GM23248 (cell line): ENCODE results near the gene UBE2H. TPM values are rescaled to one million over a fixed set of nuclear protein-coding genes. Genes with fewer than 3 reads are reported as not detected.

Experiments
- DNase-seq: peaks from one replicate; pipeline ENCODE4 v3.0.0-alpha.2; 2015
- H2AFZ ChIP-seq: fragments of 200-600 bp; sonication (generic); 2 replicates; pipeline ENCODE4 v1.6.1; 2016; ENCODE audit warnings: antibody characterized with exemption
- H3F3A ChIP-seq: fragments of 200-600 bp; sonication (generic); 2 replicates; pipeline ENCODE4 v1.6.1; 2016; ENCODE audit warnings: mild to moderate bottlenecking, antibody characterized with exemption, mixed run types; ENCODE audit not compliant: insufficient read depth
- H3K27ac ChIP-seq: fragments of 200-600 bp; sonication (generic); 2 replicates; pipeline ENCODE4 v1.5.1; 2016; ENCODE audit warnings: mild to moderate bottlenecking
- H3K27me3 ChIP-seq: fragments of 200-600 bp; sonication (generic); replicated peaks from 2 replicates; pipeline ENCODE4 v1.6.1; 2016; ENCODE audit warnings: mild to moderate bottlenecking; ENCODE audit not compliant: insufficient read depth
- H3K36me3 ChIP-seq: fragments of 200-600 bp; sonication (generic); 2 replicates; pipeline ENCODE4 v1.6.1; 2016; ENCODE audit warnings: low read depth, mild to moderate bottlenecking
- H3K4me1 ChIP-seq: fragments of 200-600 bp; sonication (generic); 2 replicates; pipeline ENCODE4 v1.6.1; 2016; ENCODE audit warnings: mild to moderate bottlenecking; ENCODE audit not compliant: insufficient read depth
- H3K4me2 ChIP-seq: fragments of 200-600 bp; sonication (generic); one replicate; pipeline ENCODE4 v1.6.1; 2016; ENCODE audit warnings: mild to moderate bottlenecking; ENCODE audit not compliant: unreplicated experiment
- H3K4me3 ChIP-seq: fragments of 200-600 bp; sonication (generic); 2 replicates; pipeline ENCODE4 v1.5.1; 2016; ENCODE audit warnings: mild to moderate bottlenecking
- H3K79me2 ChIP-seq: fragments of 200-600 bp; sonication (generic); 2 replicates; pipeline ENCODE4 v1.6.1; 2016; ENCODE audit warnings: mild to moderate bottlenecking; ENCODE audit not compliant: insufficient read depth
- H3K9ac ChIP-seq: fragments of 200-600 bp; sonication (generic); 2 replicates; pipeline ENCODE4 v1.6.1; 2016; ENCODE audit warnings: mild to moderate bottlenecking
- H3K9me2 ChIP-seq: fragments of 200-600 bp; sonication (generic); 2 replicates; pipeline ENCODE4 v1.6.1; 2016; ENCODE audit warnings: mixed run types, mild to moderate bottlenecking, moderate library complexity; ENCODE audit not compliant: insufficient read depth
- H3K9me3 ChIP-seq: fragments of 200-600 bp; sonication (generic); one replicate; pipeline ENCODE4 v1.6.1; 2017; ENCODE audit warnings: low read depth
- H4K20me1 ChIP-seq: fragments of 200-600 bp; sonication (generic); 2 replicates; pipeline ENCODE4 v1.6.0; 2016; ENCODE audit not compliant: insufficient read depth
- EZH2 ChIP-seq: fragments of 200-600 bp; sonication (generic); IDR thresholded peaks from 2 replicates; pipeline ENCODE4 v1.6.1; 2018; ENCODE audit warnings: antibody characterized with exemption, mild to moderate bottlenecking; ENCODE audit not compliant: insufficient read depth, poor library complexity, severe bottlenecking
- EZH2phosphoT487 ChIP-seq: fragments of 200-600 bp; sonication (generic); IDR thresholded peaks from 2 replicates; pipeline ENCODE4 v1.6.1; 2018; ENCODE audit warnings: antibody characterized with exemption, moderate library complexity, mild to moderate bottlenecking, low read depth; ENCODE audit not compliant: insufficient read depth
- WGBS, 2 experiments: methylation state at CpG; one replicate each; pipeline ENCODE4 v1.1.6; 2015 to 2017; ENCODE audit warnings: low lambda C conversion rate in 2 of 2, low coverage in 1 of 2; ENCODE audit errors: missing lambda C conversion rate in 2 of 2; 5-methylcytosine and 5-hydroxymethylcytosine counted together
- in situ Hi-C: fragments of 300-500 bp; cut with MboI; formaldehyde crosslinking; loops from 2 replicates; pipeline ENCODE4 v1.15.0; 2020
- polyA plus RNA-seq: library from polyadenylated mRNA; unstranded; fragments of >200 nt; fragmentation: Nextera tagmentation; extraction: Ambion mirVana; gene quantifications from 2 replicates; pipeline ENCODE4 v1.2.1, GENCODE V29; 2016
- total RNA-seq: library from RNA; depleted of rRNA; stranded (reverse); fragments of >200 nt; shearing (Covaris generic); gene quantifications from 2 replicates; pipeline ENCODE4 v1.2.3, GENCODE V29; 2014

UBE2H gene
- total and polyA plus RNA-seq, 2 experiments from 2014 or later, result 40.7 to 44.4 TPM

DNA sequence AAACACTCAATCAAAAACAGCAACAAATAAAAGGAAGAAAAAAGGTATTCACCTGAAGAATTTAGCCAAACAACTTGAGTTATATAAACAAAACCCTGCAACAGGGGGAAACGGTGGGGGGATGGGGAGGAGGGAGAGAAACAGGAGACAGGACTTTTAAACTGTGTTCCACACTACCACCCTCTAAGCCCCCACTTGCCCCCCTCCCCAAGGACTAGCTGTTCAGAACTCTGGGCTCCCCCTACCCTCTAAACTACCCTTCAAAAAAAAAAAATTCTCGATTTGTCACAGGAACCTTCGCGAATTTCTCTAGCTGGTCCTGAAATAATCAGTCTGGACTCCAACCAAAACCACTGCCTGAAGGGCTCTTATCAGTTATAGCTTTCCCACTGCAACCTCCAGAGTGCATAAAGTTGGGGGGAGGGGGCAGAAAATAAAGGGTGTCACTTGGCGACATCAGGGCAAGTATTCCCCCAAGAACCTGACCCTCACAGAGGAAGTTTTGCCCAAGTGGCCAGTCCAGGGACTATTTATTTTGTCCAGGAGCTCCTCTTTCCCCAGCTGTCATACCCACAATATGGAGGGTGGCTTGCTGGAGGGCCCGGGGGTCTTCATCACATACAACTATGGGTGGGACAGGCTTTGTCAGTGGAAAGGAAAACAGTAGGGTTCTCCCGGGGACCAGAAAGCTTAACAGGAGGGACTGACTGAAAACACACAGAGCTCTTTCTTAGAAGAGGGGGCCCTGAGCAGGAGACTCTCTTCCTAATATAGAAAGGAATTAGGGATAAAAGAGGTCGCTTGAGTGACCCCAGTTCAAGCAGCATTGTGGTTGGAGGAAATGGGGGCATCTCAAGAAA lies 1.3 kb downstream of the UBE2H start:
- Histone ChIP-seq H3F3A (peaks cover 52% of the 10 kb centered on the region), H3K27ac (peak overlapping the region; percentile 93), H3K4me3 (peak overlapping the region; percentile 93), H3K4me2 (peak overlapping the region; percentile 94), H3K36me3 (no peaks in the 10 kb centered on the region), H4K20me1 (no peaks in the 10 kb centered on the region; the same call in 1 of the 2 replicates), H3K9me3 (no peaks in the 10 kb centered on the region), H2AFZ (peak overlapping the region; percentile 74), H3K4me1 (peaks cover 43% of the 10 kb centered on the region), H3K27me3 (no peaks in the 10 kb centered on the region), H3K9me2 (no peaks in the 10 kb centered on the region), H3K79me2 (peaks cover 55% of the 10 kb centered on the region), H3K9ac (peak overlapping the region; percentile 90)
- in situ Hi-C loops, result no loop called here
- TF ChIP-seq EZH2phosphoT487 (no peak), EZH2 (no peak)
- 1% methylated on average over 8 of the region's 8 CpGs for WGBS, 2 experiments
- DNase-seq, result peak; percentile 42

- no peaks in the 10 kb centered on the region for H3K9me3 ChIP-seq
- H3K4me3 ChIP-seq, result peak overlapping the region; percentile 93
- H3K9me2 ChIP-seq, result no peaks in the 10 kb centered on the region
- peaks cover 55% of the 10 kb centered on the region for H3F3A ChIP-seq
- H3K9ac ChIP-seq, result peak overlapping the region; percentile 90
- in situ Hi-C loops, result no loop called here
- H3K4me1 ChIP-seq, result peaks cover 43% of the 10 kb centered on the region
- peak; percentile 10 for DNase-seq
- H3K4me2 ChIP-seq, result peak overlapping the region; percentile 94
- peak overlapping the region; percentile 93 for H3K27ac ChIP-seq
- no peaks in the 10 kb centered on the region for H3K36me3 ChIP-seq
- WGBS, 2 experiments, result 54 to 61% methylated on average over 1 of the region's 1 CpG
- TF ChIP-seq EZH2phosphoT487, result no peak
- no peak for TF ChIP-seq EZH2
- H3K27me3 ChIP-seq, result no peaks in the 10 kb centered on the region
- no peak overlapping the region for H2AFZ ChIP-seq
- peaks cover 61% of the 10 kb centered on the region for H3K79me2 ChIP-seq
- no peaks in the 10 kb centered on the region; the same call in 1 of the 2 replicates for H4K20me1 ChIP-seq
These were observed 1.9 kb downstream of the UBE2H start for GRCh38 chr7:129950933-129951225.

DNA sequence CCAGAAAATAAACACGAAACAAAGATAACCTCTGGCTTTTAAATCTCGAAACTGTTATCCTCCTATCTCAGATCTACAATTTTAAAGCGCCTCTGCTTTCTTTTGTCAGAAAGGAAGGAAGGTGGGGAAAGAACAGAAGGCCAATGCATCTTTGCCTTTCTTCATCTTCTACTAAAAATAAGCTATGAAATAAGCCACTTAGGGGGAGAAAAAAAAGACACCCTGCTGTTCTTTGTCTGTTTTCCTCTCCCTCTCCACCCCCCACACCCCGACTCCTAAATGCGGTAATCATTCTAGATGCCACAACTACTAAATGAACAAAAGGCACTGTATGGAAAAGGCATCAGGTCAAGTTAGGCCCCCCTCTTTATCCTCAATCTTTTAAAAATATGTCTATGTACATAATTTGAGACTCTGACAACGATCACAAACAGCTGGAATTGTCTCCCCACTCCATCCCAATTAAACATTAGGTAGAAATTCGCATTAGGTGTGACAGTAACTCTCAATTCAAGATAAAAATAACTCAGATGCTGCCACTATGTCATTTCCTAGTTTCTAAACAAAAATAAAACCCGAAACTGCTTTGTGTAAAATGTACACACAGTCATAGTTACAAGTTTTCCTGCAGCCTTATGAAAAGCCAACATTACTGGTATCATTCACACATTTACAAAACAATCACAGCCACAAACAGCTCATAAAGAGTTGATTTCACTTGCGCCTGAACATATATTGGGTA lies 2.4 kb downstream of the UBE2H start:
- 10% methylated on average over 9 of the region's 9 CpGs for WGBS, 2 experiments
- peak; percentile 41 for DNase-seq
- in situ Hi-C loops, result no loop called here

DNA sequence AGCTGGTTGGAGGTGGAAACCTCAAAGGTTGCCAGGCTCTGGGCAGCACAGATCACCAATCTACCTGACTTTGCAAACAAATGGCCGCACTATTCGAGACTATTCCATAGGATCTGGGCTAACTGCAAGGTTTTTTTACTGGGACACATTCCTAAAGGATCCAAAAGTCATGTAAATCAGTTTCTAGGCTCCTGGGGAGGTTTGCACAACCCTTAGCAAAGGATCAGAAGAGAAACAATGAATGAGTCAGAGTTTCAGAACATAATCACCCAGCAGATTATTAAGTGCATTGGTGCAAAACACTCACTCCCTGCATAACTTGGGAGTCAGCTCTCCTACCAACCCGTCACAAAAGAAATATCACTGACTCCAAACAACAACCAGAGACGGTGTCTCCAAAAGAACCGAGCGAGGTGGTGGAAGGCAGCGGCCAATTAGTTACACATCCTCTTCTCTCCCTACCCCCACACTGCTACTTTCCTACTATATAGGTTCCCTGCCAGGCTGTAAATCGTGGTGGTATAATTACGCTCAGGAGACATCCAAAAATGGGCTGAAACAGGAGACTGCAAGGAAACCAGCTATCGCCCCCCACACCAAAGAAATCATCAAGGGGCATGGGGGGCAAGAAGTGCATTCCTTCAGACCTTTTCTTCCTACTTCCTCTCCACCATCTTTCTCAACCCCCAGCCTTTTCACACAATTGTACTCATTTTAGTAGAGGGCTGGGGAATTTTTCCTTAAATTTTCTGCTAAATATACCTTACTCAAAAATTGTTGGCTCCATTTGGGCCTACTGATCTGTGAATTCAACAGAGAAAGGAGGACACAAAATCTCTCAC lies 3.2 kb downstream of the UBE2H start:
- DNase-seq, result peak; percentile 91
- TF ChIP-seq EZH2phosphoT487 (no peak), EZH2 (no peak)
- Histone ChIP-seq H3F3A (peaks cover 55% of the 10 kb centered on the region), H3K27ac (peak overlapping the region; percentile 93), H3K4me1 (peaks cover 38% of the 10 kb centered on the region), H3K27me3 (no peaks in the 10 kb centered on the region), H3K9me2 (no peaks in the 10 kb centered on the region), H3K4me2 (peak overlapping the region; percentile 94), H3K9ac (peak overlapping the region; percentile 90), H4K20me1 (no peaks in the 10 kb centered on the region; the same call in 1 of the 2 replicates), H2AFZ (peak overlapping the region; percentile 53), H3K36me3 (no peaks in the 10 kb centered on the region), H3K9me3 (no peaks in the 10 kb centered on the region), H3K79me2 (peaks cover 75% of the 10 kb centered on the region), H3K4me3 (peak overlapping the region; percentile 93)
- in situ Hi-C loops, result no loop called here
- 8% methylated on average over 10 of the region's 10 CpGs for WGBS, 2 experiments

More for the DNA sequence above, 2.4 kb downstream of the UBE2H start:
- TF ChIP-seq EZH2phosphoT487, result no peak
- TF ChIP-seq EZH2, result no peak
- Histone ChIP-seq H3K9ac (peak overlapping the region; percentile 90), H2AFZ (peak overlapping the region; percentile 53), H3K4me2 (peak overlapping the region; percentile 94), H4K20me1 (no peaks in the 10 kb centered on the region; the same call in 1 of the 2 replicates), H3F3A (peaks cover 55% of the 10 kb centered on the region), H3K9me2 (no peaks in the 10 kb centered on the region), H3K36me3 (no peaks in the 10 kb centered on the region), H3K27ac (peak overlapping the region; percentile 93), H3K4me3 (peak overlapping the region; percentile 93), H3K4me1 (peaks cover 38% of the 10 kb centered on the region), H3K27me3 (no peaks in the 10 kb centered on the region), H3K79me2 (peaks cover 66% of the 10 kb centered on the region), H3K9me3 (no peaks in the 10 kb centered on the region)
